Neural crest cell (in vitro differentiated cells): ENCODE data around the gene USP6. TPM values are rescaled to one million over a fixed set of nuclear protein-coding genes. Genes with fewer than 3 reads are reported as not detected.
"Not testable (repeated sequence)": the region's sequence is repeated elsewhere in the genome, so short reads cannot be mapped to it uniquely, and the experiment has no call there.

Source experiments
- DNase-seq: peaks from one replicate; pipeline ENCODE4 v3.0.0; 2021; ENCODE audit warnings: low read depth, mixed read lengths, low spot score
- H3K27ac Mint-ChIP-seq: one replicate; pipeline ENCODE4 v1.8.0; 2021; ENCODE audit warnings: mild to moderate bottlenecking, mixed read lengths; ENCODE audit not compliant: unreplicated experiment
- H3K27me3 Mint-ChIP-seq: 2 replicates; pipeline ENCODE4 v1.8.0; 2021; ENCODE audit warnings: low read depth, mild to moderate bottlenecking, mixed read lengths
- H3K36me3 Mint-ChIP-seq: 2 replicates; pipeline ENCODE4 v1.8.0; 2021; ENCODE audit warnings: low read depth, mild to moderate bottlenecking, mixed read lengths
- H3K4me1 Mint-ChIP-seq: 2 replicates; pipeline ENCODE4 v1.8.0; 2021; ENCODE audit warnings: mixed read lengths
- H3K4me3 Mint-ChIP-seq: one replicate; pipeline ENCODE4 v1.8.0; 2021; ENCODE audit warnings: mild to moderate bottlenecking, mixed read lengths
- H3K9me3 Mint-ChIP-seq: 2 replicates; pipeline ENCODE4 v1.8.0; 2021; ENCODE audit warnings: mixed read lengths
- CTCF ChIP-seq: fragments of 200-600 bp; sonication (generic); conservative IDR thresholded peaks from 2 replicates; pipeline ENCODE4 v1.5.0; 2021; ENCODE audit warnings: antibody characterized with exemption, mild to moderate bottlenecking
- total RNA-seq: library from RNA; stranded (reverse); gene quantifications from 2 replicates; pipeline ENCODE4 v1.2.1, GENCODE V29; 2021

Gene USP6
- total RNA-seq, 1 donor from 2014 or later: 0.26 TPM

- Mint-ChIP-seq H3K27me3 (peaks cover 3% of the 10 kb centered on the region), H3K27ac (no peak overlapping the region), H3K4me3 (no peak overlapping the region), H3K36me3 (no peaks in the 10 kb centered on the region), H3K4me1 (peaks cover 4% of the 10 kb centered on the region), H3K9me3 (no peaks in the 10 kb centered on the region)
- DNase-seq: no peak
- TF ChIP-seq CTCF: no peak
Observed at GRCh38 chr17:5126719-5127488, 11.1 kb downstream of the USP6 start.

DNA sequence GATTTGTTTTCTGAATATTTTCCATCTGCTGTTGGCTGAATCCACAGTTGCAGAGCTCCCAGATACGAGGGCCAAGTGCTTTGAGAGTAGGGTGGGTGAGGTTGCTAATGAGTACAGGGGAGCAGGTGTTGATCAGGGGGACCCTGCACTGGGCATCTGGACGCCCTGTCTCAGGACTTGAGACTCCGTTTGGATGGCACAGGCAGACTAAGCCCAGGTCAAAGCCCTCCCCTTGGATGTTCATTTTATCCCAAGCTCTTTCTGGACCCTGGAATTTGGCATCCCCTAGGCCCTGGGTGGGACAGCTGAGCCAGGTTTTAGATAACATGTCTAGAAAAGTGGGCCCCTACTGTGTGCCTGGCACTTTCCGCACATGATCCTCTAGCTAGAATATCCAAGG, 12.1 kb downstream of the USP6 start:
- no peak for DNase-seq
- Mint-ChIP-seq H3K4me1 (no peaks in the 10 kb centered on the region), H3K27ac (no peak overlapping the region), H3K4me3 (no peak overlapping the region), H3K27me3 (peaks cover 3% of the 10 kb centered on the region), H3K9me3 (no peaks in the 10 kb centered on the region), H3K36me3 (no peaks in the 10 kb centered on the region)
- no peak for TF ChIP-seq CTCF

DNA sequence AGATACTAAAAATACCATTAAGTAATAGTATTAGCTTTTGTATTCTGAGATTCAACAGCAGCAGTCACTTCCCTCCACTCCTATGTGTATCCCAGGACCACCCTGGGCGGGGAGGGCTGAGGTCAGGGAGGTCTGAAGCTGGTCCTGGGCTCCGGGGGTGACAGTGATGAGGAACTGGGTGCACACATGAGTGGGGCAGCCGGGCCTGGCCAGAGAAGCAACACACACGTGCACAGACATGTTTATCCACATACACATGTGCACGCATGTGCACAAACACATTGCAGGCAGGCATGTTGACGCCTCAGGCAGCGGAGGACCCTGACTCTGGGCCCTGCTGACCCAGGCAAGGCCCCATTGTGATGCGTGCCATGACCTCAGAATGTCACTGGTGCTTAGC, 12.6 kb downstream of the USP6 start:
- H3K4me3 Mint-ChIP-seq, H3K36me3 Mint-ChIP-seq, DNase-seq, H3K27me3 Mint-ChIP-seq, H3K9me3 Mint-ChIP-seq, H3K4me1 Mint-ChIP-seq: not testable (repeated sequence)
- H3K27ac Mint-ChIP-seq: peak overlapping the region; percentile 12

DNA sequence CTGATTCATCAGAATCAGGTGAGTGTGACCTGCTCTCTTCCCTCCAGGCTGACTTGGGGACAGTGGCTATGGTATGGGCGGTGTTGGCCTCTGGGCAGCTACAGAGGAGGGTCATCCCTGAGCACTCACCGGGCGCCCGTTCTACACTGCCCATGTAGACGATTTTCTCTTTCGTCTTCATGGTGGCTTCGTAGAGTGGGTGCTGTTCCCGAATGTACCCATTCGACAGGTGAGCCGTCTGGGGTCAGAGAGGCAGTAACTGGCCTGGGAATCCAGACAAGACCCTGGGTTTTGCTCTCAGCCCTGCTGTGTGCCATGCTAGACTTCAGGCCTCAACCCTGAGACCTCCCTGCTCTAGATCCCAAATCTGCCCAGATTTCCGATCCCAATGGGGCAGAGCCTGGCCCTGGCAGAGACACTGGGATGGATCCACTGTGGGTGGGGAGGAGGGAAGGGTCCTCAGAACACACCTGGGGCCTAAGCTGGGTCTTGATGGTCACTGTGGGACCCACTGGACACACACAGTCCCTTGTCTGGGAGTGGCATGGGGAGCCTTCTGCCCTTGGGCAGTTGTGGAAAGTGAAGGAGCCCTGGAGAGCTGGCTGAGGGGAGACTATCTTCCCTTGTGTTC, 13.2 kb downstream of the USP6 start:
- H3K4me3 Mint-ChIP-seq: no peak overlapping the region
- no peaks in the 10 kb centered on the region for H3K36me3 Mint-ChIP-seq
- no peak for DNase-seq
- no peak for TF ChIP-seq CTCF
- no peaks in the 10 kb centered on the region for H3K4me1 Mint-ChIP-seq
- peaks cover 3% of the 10 kb centered on the region for H3K27me3 Mint-ChIP-seq
- no peak overlapping the region for H3K27ac Mint-ChIP-seq
- H3K9me3 Mint-ChIP-seq: no peaks in the 10 kb centered on the region

DNA sequence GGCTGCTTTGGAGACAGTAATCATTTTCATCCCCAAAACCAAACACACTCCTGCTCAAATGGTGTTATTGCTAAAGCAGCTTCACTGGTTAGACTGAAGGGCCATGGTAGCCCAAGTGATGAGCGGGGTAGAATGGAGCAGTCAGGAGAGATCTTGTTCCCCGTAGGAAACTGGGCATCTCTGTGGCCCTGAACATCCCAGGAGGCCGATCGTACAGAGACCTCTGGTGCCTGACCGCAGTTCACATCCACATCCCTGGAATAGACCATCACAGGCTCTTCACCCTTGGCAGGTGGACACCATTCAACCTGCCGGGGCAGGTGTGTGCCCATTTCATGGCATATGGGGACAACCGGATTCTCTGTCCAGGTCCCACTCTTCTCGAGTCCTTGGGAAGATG, 13.9 kb downstream of the USP6 start:
- H3K9me3 Mint-ChIP-seq, H3K4me1 Mint-ChIP-seq, H3K4me3 Mint-ChIP-seq, H3K27me3 Mint-ChIP-seq, H3K27ac Mint-ChIP-seq, DNase-seq, H3K36me3 Mint-ChIP-seq: not testable (repeated sequence)

DNA sequence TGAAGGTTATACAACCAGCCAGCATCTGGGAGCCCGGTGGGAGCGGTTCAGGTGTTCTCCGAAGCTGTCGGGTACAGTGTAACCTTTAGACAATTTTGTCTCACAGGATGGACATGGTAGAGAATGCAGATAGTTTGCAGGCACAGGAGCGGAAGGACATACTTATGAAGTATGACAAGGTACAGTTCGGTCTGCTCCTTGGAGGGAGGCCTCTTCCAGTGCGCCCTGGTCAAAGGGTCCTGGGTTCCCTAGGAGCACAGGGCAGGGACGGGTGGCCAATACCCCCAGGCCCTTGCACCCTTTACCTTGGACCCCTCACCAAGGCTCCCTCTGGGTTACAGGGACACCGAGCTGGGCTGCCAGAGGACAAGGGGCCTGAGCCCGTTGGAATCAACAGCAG, 14.4 kb downstream of the USP6 start:
- not testable (repeated sequence) for H3K36me3 Mint-ChIP-seq, H3K27me3 Mint-ChIP-seq, H3K27ac Mint-ChIP-seq, H3K4me3 Mint-ChIP-seq, H3K9me3 Mint-ChIP-seq, H3K4me1 Mint-ChIP-seq, DNase-seq

- not testable (repeated sequence) for H3K4me3 Mint-ChIP-seq, H3K36me3 Mint-ChIP-seq, H3K27me3 Mint-ChIP-seq, H3K4me1 Mint-ChIP-seq, DNase-seq, H3K9me3 Mint-ChIP-seq, H3K27ac Mint-ChIP-seq
Observed at GRCh38 chr17:5130687-5131086, 14.9 kb downstream of the USP6 start.
